Left ventricle myocardium inferior (tissue), 1 donor: ENCODE results near the gene COPS2. TPM values are rescaled to one million over a fixed set of nuclear protein-coding genes. Genes with fewer than 3 reads are reported as not detected.

ENCODE experiments used
- DNase-seq: peaks from one replicate; pipeline ENCODE4 v3.0.0-alpha.2; 2020
- H3K27ac ChIP-seq: fragments of 200-600 bp; replicated peaks from 2 replicates; pipeline ENCODE4 v1.8.0; 2021
- H3K27me3 ChIP-seq: fragments of 200-600 bp; 2 replicates; pipeline ENCODE4 v1.8.0; 2021; ENCODE audit warnings: low read depth
- H3K36me3 ChIP-seq: fragments of 200-600 bp; 2 replicates; pipeline ENCODE4 v1.8.0; 2021
- H3K4me1 ChIP-seq: fragments of 200-600 bp; 2 replicates; pipeline ENCODE4 v1.8.0; 2021
- H3K4me3 ChIP-seq: fragments of 200-600 bp; 2 replicates; pipeline ENCODE4 v1.8.0; 2021; ENCODE audit warnings: mild to moderate bottlenecking, moderate library complexity
- H3K9me3 ChIP-seq: fragments of 200-600 bp; replicated peaks from 2 replicates; pipeline ENCODE4 v1.8.0; 2021
- CTCF ChIP-seq: fragments of 200-600 bp; IDR thresholded peaks from 2 replicates; pipeline ENCODE4 v1.8.0; 2021; ENCODE audit warnings: antibody characterized with exemption, mild to moderate bottlenecking, borderline replicate concordance
- intact Hi-C: fragments of 100-400 bp; cut with micrococcal nuclease; formaldehyde crosslinking; loops from one replicate; pipeline ENCODE4 v1.11.0; 2022
- total RNA-seq: library from RNA; stranded (reverse); fragmentation: NEBNext Ultra II Directional; extraction: Animal tissue kit (Norgen Biotek cat#: 25700); gene quantifications from one replicate; pipeline ENCODE4 v1.2.1, GENCODE V29; 2021
- donor health status: DM: no; HTN: yes; CAD: no; lungs with severe emphysema.

Gene COPS2
- total RNA-seq, 1 donor from 2014 or later, result 79.5 TPM

DNA sequence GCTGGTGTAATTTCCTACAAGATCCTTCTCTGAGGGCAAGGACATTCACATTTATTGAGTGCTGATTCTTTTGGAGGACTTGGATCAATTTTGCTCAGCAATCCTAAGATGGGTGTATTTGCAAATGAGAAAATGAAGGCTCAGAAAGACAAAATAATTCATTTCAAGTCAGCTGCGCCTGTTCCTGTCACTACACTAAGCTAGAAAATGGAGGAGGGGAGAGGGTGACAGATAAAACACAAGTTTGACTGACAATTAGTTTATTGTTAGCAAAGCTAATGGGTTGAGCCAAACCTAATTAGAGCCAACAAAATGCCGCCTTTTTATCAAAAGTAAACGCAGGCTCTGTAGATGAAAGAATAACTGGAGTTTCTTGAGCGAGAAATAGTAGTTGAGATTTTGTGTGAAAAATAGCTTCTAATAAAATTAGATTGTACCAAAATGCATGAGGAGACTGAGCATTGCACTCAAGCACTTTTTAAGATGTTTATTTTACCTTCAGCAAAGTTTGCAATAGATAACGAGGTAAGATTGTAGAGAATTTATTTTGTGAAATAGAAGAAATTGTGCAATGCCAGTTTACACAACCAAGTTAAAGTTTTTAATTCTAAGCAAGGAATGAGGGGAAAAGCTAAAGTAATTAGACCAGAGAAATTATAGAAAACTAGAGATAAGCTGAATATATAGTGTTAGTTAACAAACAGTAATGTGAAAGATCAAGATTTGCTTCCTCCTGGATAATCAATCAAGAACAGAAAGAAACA is 69.5 kb downstream of the COPS2 start:
- no peak for DNase-seq
- Histone ChIP-seq H3K27ac (no peak overlapping the region), H3K27me3 (no peaks in the 10 kb centered on the region), H3K9me3 (no peaks in the 10 kb centered on the region), H3K4me1 (peaks cover 11% of the 10 kb centered on the region), H3K36me3 (no peaks in the 10 kb centered on the region), H3K4me3 (no peak overlapping the region)
- TF ChIP-seq CTCF, result no peak
- intact Hi-C loops, result no loop called here

DNA sequence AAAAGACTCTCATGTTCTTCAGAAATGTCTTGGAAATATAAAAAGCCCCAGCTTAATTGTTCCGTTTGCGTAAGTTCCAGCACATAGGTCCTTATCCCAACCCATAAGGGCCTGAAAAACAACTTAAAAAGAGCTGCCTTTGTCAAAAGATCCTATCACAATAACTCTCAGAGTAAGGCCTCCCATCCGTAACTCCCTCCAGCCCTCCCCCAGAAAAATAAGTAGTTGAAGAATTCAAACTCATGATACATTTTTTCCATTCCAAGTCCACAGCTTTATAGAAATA is 71.2 kb downstream of the COPS2 start:
- H3K36me3 ChIP-seq, result no peaks in the 10 kb centered on the region
- H3K27ac ChIP-seq, result no peak overlapping the region
- no peaks in the 10 kb centered on the region for H3K27me3 ChIP-seq
- H3K9me3 ChIP-seq, result no peaks in the 10 kb centered on the region
- no peak for DNase-seq
- no peak for TF ChIP-seq CTCF
- intact Hi-C loops, result no loop called here
- H3K4me3 ChIP-seq, result no peak overlapping the region
- peaks cover 11% of the 10 kb centered on the region for H3K4me1 ChIP-seq

DNA sequence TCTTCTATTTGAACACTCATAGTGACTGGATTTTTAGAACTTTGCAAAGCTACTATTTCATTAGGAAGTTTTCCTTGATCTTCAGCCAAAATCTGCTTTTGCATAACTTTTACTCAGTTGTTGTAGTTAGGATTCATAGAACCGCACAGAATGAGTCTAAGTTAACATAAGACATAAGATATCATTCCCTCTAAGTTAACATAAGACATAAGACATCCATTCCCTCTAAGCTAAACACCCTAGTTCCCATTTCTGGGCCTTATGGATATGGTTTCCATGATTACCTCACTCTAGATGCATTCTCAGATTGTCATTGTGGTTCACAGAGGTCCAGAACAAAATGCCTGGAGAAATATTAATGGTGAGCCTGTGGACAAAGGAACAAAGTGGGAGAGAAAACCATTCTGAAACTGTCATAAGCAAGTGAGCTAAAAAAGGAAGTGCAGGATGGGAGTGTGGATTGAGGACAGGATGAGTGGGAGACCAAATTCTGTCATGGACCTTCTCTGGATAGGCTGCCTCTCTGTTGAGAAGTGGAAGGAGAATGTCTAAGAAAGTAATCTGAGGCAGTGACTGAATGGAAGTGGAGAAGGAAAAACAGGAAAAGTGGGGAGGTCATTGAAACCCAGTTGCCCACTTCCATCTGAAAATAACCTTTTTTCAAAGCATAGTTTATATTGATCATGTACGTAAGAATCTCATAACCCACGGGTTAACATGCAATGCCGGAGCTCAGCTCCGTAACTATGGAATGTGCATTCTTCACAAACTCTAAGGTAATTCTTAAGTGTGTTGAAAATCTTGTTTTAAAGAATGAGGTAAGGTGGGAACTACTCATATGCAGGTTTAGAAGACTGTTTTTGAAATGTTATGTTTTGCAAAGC is 71.8 kb downstream of the COPS2 start:
- Histone ChIP-seq H3K27ac (no peak overlapping the region), H3K27me3 (no peaks in the 10 kb centered on the region), H3K9me3 (no peaks in the 10 kb centered on the region), H3K4me1 (peaks cover 11% of the 10 kb centered on the region), H3K4me3 (no peak overlapping the region), H3K36me3 (no peaks in the 10 kb centered on the region)
- intact Hi-C loops, result no loop called here
- TF ChIP-seq CTCF, result no peak
- DNase-seq, result no peak

- no peak overlapping the region for H3K27ac ChIP-seq
These were observed 72.4 kb downstream of the COPS2 start for GRCh38 chr15:49082960-49083359.

More at GRCh38 chr15:49082960-49083359, 72.4 kb downstream of the COPS2 start:
- H3K4me1 ChIP-seq, result peaks cover 11% of the 10 kb centered on the region
- DNase-seq, result no peak
- no peaks in the 10 kb centered on the region for H3K36me3 ChIP-seq
- no peak for TF ChIP-seq CTCF
- no peaks in the 10 kb centered on the region for H3K27me3 ChIP-seq
- H3K9me3 ChIP-seq, result no peaks in the 10 kb centered on the region
- intact Hi-C loops, result no loop called here
- H3K4me3 ChIP-seq, result no peak overlapping the region
